Measurements from ENCODE around the gene FST. TPM values are rescaled to one million over a fixed set of nuclear protein-coding genes. Genes with fewer than 3 reads are reported as not detected.

FST gene
- total RNA-seq, 2 experiments from 2014 or later = not detected

- Mint-ChIP-seq H3K4me1 (ENCODE audit: low read depth) (peaks cover 25% of the 10 kb centered on the region), H3K4me3 (no peak overlapping the region), H3K9me3 (ENCODE audit: insufficient read depth) (no peaks in the 10 kb centered on the region), H3K27me3 (ENCODE audit: low read depth) (peaks cover 63% of the 10 kb centered on the region), H3K27ac (no peak overlapping the region), H3K36me3 (ENCODE audit: low read depth) (no peaks in the 10 kb centered on the region)
- ChIA-PET POLR2A (no interaction called here), CTCF (interaction anchor here (0.6 to 2.0 kb wide), 4 partner anchors 686 to 757 kb away, joined by 3 to 6 read pairs (median 4); no protein-coding TSS in a partner anchor)
- DNase-seq = no peak
- ATAC-seq = no peak
Measured at GRCh38 chr5:53476531-53477480, 3.6 kb upstream of the FST start.

- Mint-ChIP-seq H3K27ac (no peak overlapping the region), H3K4me3 (peak overlapping the region; percentile 71), H3K27me3 (ENCODE audit: low read depth) (peaks cover 62% of the 10 kb centered on the region), H3K9me3 (ENCODE audit: insufficient read depth) (no peaks in the 10 kb centered on the region), H3K4me1 (ENCODE audit: low read depth) (peaks cover 34% of the 10 kb centered on the region), H3K36me3 (ENCODE audit: low read depth) (no peaks in the 10 kb centered on the region)
- ATAC-seq (no peak), DNase-seq (peak; percentile 26)
- CTCF ChIA-PET = interaction anchor here (0.7 to 2.1 kb wide), 9 partner anchors 8 to 756 kb away, joined by 3 to 16 read pairs (median 4); no protein-coding TSS in a partner anchor
- POLR2A ChIA-PET = no interaction called here
Measured at GRCh38 chr5:53478411-53479044, 1.9 kb upstream of the FST start.

GRCh38 chr5:53479045-53479589 lies 1.3 kb upstream of the FST start:
- H3K27me3 Mint-ChIP-seq (ENCODE audit: low read depth) = peaks cover 63% of the 10 kb centered on the region
- peaks cover 34% of the 10 kb centered on the region for H3K4me1 Mint-ChIP-seq (ENCODE audit: low read depth)
- H3K4me3 Mint-ChIP-seq = peak overlapping the region; percentile 71
- ATAC-seq (no peak), DNase-seq (no peak)
- POLR2A ChIA-PET = no interaction called here
- no peak overlapping the region for H3K27ac Mint-ChIP-seq
- CTCF ChIA-PET = interaction anchor here (2.1 kb wide), 1 partner anchor 749 kb away, joined by 16 read pairs; no protein-coding TSS in a partner anchor
- no peaks in the 10 kb centered on the region for H3K9me3 Mint-ChIP-seq (ENCODE audit: insufficient read depth)
- no peaks in the 10 kb centered on the region for H3K36me3 Mint-ChIP-seq (ENCODE audit: low read depth)

- Mint-ChIP-seq H3K9me3 (ENCODE audit: insufficient read depth) (no peaks in the 10 kb centered on the region), H3K27ac (no peak overlapping the region), H3K4me1 (ENCODE audit: low read depth) (peaks cover 34% of the 10 kb centered on the region), H3K36me3 (ENCODE audit: low read depth) (no peaks in the 10 kb centered on the region), H3K27me3 (ENCODE audit: low read depth) (peaks cover 59% of the 10 kb centered on the region), H3K4me3 (peak overlapping the region; percentile 71)
- DNase-seq (peak; percentile 32), ATAC-seq (peak; percentile 24)
- ChIA-PET POLR2A (no interaction called here), CTCF (interaction anchor here (2.1 kb wide), 1 partner anchor 749 kb away, joined by 16 read pairs; no protein-coding TSS in a partner anchor)
Measured at GRCh38 chr5:53479590-53480415, 626 bp upstream of the FST start.

- peak overlapping the region; percentile 81 for H3K4me3 Mint-ChIP-seq
- H3K36me3 Mint-ChIP-seq (ENCODE audit: low read depth) = no peaks in the 10 kb centered on the region
- no peak overlapping the region for H3K27ac Mint-ChIP-seq
- no peaks in the 10 kb centered on the region for H3K9me3 Mint-ChIP-seq (ENCODE audit: insufficient read depth)
- H3K27me3 Mint-ChIP-seq (ENCODE audit: low read depth) = peaks cover 58% of the 10 kb centered on the region
- ChIA-PET CTCF (interaction anchor here (2.4 kb wide), 1 partner anchor 748 kb away, joined by 12 read pairs; no protein-coding TSS in a partner anchor), POLR2A (interaction anchor here (0.9 kb wide), 1 partner anchor 829 kb away, joined by 3 read pairs; the partner anchor contains the start of gene ARL15)
- H3K4me1 Mint-ChIP-seq (ENCODE audit: low read depth) = peaks cover 34% of the 10 kb centered on the region
- ATAC-seq = no peak
- no peak for DNase-seq
Measured at GRCh38 chr5:53481159-53481886, 894 bp downstream of the FST start.

GRCh38 chr5:53481887-53482716 lies 1.7 kb downstream of the FST start:
- ChIA-PET POLR2A (no interaction called here), CTCF (interaction anchor here (1.1 to 2.4 kb wide), 2 partner anchors 747 to 752 kb away, joined by 6 to 12 read pairs; no protein-coding TSS in a partner anchor)
- DNase-seq (peak; percentile 80), ATAC-seq (peak; percentile 84)
- Mint-ChIP-seq H3K9me3 (ENCODE audit: insufficient read depth) (no peaks in the 10 kb centered on the region), H3K27me3 (ENCODE audit: low read depth) (peaks cover 55% of the 10 kb centered on the region), H3K4me1 (ENCODE audit: low read depth) (peaks cover 34% of the 10 kb centered on the region), H3K4me3 (peak overlapping the region; percentile 81), H3K36me3 (ENCODE audit: low read depth) (no peaks in the 10 kb centered on the region), H3K27ac (peak overlapping the region; percentile 64)

- Mint-ChIP-seq H3K36me3 (ENCODE audit: low read depth) (no peaks in the 10 kb centered on the region), H3K27ac (no peak overlapping the region), H3K27me3 (ENCODE audit: low read depth) (peaks cover 60% of the 10 kb centered on the region), H3K4me3 (peak overlapping the region; percentile 81), H3K9me3 (ENCODE audit: insufficient read depth) (no peaks in the 10 kb centered on the region), H3K4me1 (ENCODE audit: low read depth) (peaks cover 34% of the 10 kb centered on the region)
- CTCF ChIA-PET = interaction anchor here (1.1 to 2.4 kb wide), 2 partner anchors 746 to 752 kb away, joined by 6 to 12 read pairs; no protein-coding TSS in a partner anchor
- DNase-seq (peak; percentile 33), ATAC-seq (peak; percentile 16)
- POLR2A ChIA-PET = no interaction called here
Measured at GRCh38 chr5:53482717-53483638, 2.5 kb downstream of the FST start.

- no peak for DNase-seq
- ATAC-seq = no peak
- Mint-ChIP-seq H3K36me3 (ENCODE audit: low read depth) (no peaks in the 10 kb centered on the region), H3K27ac (no peak overlapping the region), H3K4me1 (ENCODE audit: low read depth) (peaks cover 5% of the 10 kb centered on the region), H3K9me3 (ENCODE audit: insufficient read depth) (no peaks in the 10 kb centered on the region), H3K4me3 (no peak overlapping the region), H3K27me3 (ENCODE audit: low read depth) (peaks cover 39% of the 10 kb centered on the region)
- CTCF ChIA-PET = interaction anchor here (1.0 kb wide), 1 partner anchor 9 kb away, joined by 5 read pairs; no protein-coding TSS in a partner anchor
- POLR2A ChIA-PET = no interaction called here
Measured at GRCh38 chr5:53487436-53487835, 7.0 kb downstream of the FST start.

GRCh38 chr5:53488195-53488722 lies 7.8 kb downstream of the FST start:
- H3K27me3 Mint-ChIP-seq (ENCODE audit: low read depth) = peaks cover 35% of the 10 kb centered on the region
- no peaks in the 10 kb centered on the region for H3K9me3 Mint-ChIP-seq (ENCODE audit: insufficient read depth)
- H3K4me3 Mint-ChIP-seq = no peak overlapping the region
- no peaks in the 10 kb centered on the region for H3K4me1 Mint-ChIP-seq (ENCODE audit: low read depth)
- POLR2A ChIA-PET = no interaction called here
- H3K27ac Mint-ChIP-seq = no peak overlapping the region
- no peaks in the 10 kb centered on the region for H3K36me3 Mint-ChIP-seq (ENCODE audit: low read depth)
- DNase-seq (no peak), ATAC-seq (no peak)
- CTCF ChIA-PET = no interaction called here
